Measurements from ENCODE around the gene ARHGAP26.
A peak's percentile ranks its signal among the peaks of the same experiment; 100 is the strongest.

Gene ARHGAP26

GRCh38 chr5:142789206-142789605 lies 19.0 kb downstream of the ARHGAP26 start:
- DNase-seq, result no peak

GRCh38 chr5:142792012-142792864 lies 22.1 kb downstream of the ARHGAP26 start:
- DNase-seq, result no peak

- DNase-seq, result no peak
Observed at GRCh38 chr5:142792865-142793232, 22.7 kb downstream of the ARHGAP26 start.

- DNase-seq, result no peak
Observed at GRCh38 chr5:142794537-142794936, 24.4 kb downstream of the ARHGAP26 start.

- DNase-seq, result no peak
Observed at GRCh38 chr5:142795251-142795650, 25.1 kb downstream of the ARHGAP26 start.

- no peak for DNase-seq
Observed at GRCh38 chr5:142796492-142797109, 26.4 kb downstream of the ARHGAP26 start.

GRCh38 chr5:142797420-142797819 lies 27.2 kb downstream of the ARHGAP26 start:
- no peak for DNase-seq

GRCh38 chr5:142798099-142798770 lies 28.1 kb downstream of the ARHGAP26 start:
- no peak for DNase-seq

GRCh38 chr5:142800776-142801494 lies 30.8 kb downstream of the ARHGAP26 start:
- no peak for DNase-seq

GRCh38 chr5:142801495-142801871 lies 31.3 kb downstream of the ARHGAP26 start:
- DNase-seq, result no peak

GRCh38 chr5:142803428-142804125 lies 33.4 kb downstream of the ARHGAP26 start:
- no peak for DNase-seq

- DNase-seq, result no peak
Observed at GRCh38 chr5:142805339-142805738, 35.2 kb downstream of the ARHGAP26 start.

- DNase-seq, result peak; percentile 59
Observed at GRCh38 chr5:142806841-142807267, 36.7 kb downstream of the ARHGAP26 start.

GRCh38 chr5:142807372-142807911 lies 37.3 kb downstream of the ARHGAP26 start:
- DNase-seq, result no peak

GRCh38 chr5:142808878-142809598 lies 38.9 kb downstream of the ARHGAP26 start:
- DNase-seq, result peak; percentile 19

GRCh38 chr5:142810081-142810480 lies 39.9 kb downstream of the ARHGAP26 start:
- no peak for DNase-seq

GRCh38 chr5:142810743-142811290 lies 40.6 kb downstream of the ARHGAP26 start:
- DNase-seq, result no peak

GRCh38 chr5:142811866-142812557 lies 41.8 kb downstream of the ARHGAP26 start:
- no peak for DNase-seq

- DNase-seq, result no peak
Observed at GRCh38 chr5:142813220-142813619, 43.0 kb downstream of the ARHGAP26 start.

- DNase-seq, result no peak
Observed at GRCh38 chr5:142814122-142814521, 43.9 kb downstream of the ARHGAP26 start.

- DNase-seq, result no peak
Observed at GRCh38 chr5:142815469-142815868, 45.3 kb downstream of the ARHGAP26 start.

Measured in NCI-H1105 treated with DMSO at 0.1 percent for 48 hours (cell line).